ENCODE measurements around the gene CALHM5. TPM values are rescaled to one million over a fixed set of nuclear protein-coding genes. Genes with fewer than 3 reads are reported as not detected.

Gene CALHM5
- 1 to 10 TPM in 1 of 2 donors, under 1 TPM in 1; 0.32 to 1.8 TPM for total RNA-seq

GRCh38 chr6:116511424-116512110 lies at the start of gene CALHM5:
Gene CALHM5, plus strand, starts transcription at chr6:116511639. Its CDS starts 58 bp downstream, at chr6:116511697.
- no peaks in the 10 kb centered on the region for H3K36me3 ChIP-seq
- no peaks in the 10 kb centered on the region for H3K4me1 ChIP-seq (replicated peaks)
- H3K9me3 ChIP-seq = no peaks in the 10 kb centered on the region
- TF ChIP-seq CTCF (IDR thresholded peaks at IDR 0.05) (peak in 3 of 4 experiments; percentile 28 to 38 (median 36)), POLR2AphosphoS5 (IDR thresholded peaks at IDR 0.05) (no peak), POLR2A (IDR thresholded peaks at IDR 0.05) (no peak)
- H3K4me3 ChIP-seq = peak within 1 kb of the TSS; percentile 11 to 18
- 64% methylated on average over 10 of the region's 10 CpGs for WGBS
- no peak for DNase-seq (ENCODE audit: low spot score)
- intact Hi-C loops (cut with DNase I) = loop anchor here (5.0 to 10.0 kb wide), 2 partner anchors 53 to 234 kb away; partner anchors contain the start of gene TSPYL1
- peak within 1 kb of the TSS; percentile 51 to 67 for H3K27ac ChIP-seq
- no peaks in the 10 kb centered on the region for H3K27me3 ChIP-seq (replicated peaks; ENCODE audit: insufficient read depth)

DNA sequence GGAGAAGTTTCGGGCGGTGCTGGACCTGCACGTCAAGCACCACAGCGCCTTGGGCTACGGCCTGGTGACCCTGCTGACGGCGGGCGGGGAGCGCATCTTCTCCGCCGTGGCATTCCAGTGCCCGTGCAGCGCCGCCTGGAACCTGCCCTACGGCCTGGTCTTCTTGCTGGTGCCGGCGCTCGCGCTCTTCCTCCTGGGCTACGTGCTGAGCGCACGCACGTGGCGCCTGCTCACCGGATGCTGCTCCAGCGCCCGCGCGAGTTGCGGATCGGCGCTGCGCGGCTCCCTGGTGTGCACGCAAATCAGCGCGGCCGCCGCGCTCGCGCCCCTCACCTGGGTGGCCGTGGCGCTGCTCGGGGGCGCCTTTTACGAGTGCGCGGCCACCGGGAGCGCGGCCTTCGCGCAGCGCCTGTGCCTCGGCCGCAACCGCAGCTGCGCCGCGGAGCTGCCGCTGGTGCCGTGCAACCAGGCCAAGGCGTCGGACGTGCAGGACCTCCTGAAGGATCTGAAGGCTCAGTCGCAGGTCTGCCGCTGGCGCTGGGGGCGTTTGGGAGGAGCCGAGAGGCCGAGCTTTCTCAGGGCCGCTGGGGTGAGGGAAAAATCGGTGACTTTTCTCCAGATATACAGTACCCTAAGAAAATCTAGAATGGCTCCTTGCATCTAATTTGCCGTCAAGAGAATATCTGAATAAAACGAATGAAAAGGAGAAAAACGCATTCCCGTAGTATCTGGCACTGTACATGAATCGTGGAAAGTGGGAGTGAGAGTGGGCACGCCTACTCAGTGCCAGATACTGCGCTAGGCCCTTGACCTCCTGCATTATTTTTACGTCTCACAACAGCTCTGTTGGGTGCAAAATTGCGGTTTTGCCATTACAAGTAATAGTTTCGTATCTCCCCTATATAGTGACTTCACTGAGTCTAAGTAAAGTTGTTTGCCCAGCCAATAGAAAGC lies 49.2 kb upstream of the CALHM5 start:
- WGBS = 12% methylated on average over 84 of the region's 84 CpGs

GRCh38 chr6:116463301-116463700 lies 48.1 kb upstream of the CALHM5 start:
- intact Hi-C loops (cut with DNase I) = no loop called here
- TF ChIP-seq POLR2A (IDR thresholded peaks at IDR 0.05) (no peak), POLR2AphosphoS5 (IDR thresholded peaks at IDR 0.05) (no peak), CTCF (IDR thresholded peaks at IDR 0.05) (no peak)
- no peak overlapping the region for H3K4me3 ChIP-seq
- H3K9me3 ChIP-seq = no peaks in the 10 kb centered on the region
- H3K27ac ChIP-seq = no peak overlapping the region
- 92% methylated on average over 4 of the region's 4 CpGs for WGBS
- DNase-seq (ENCODE audit: low spot score) = no peak
- no peaks in the 10 kb centered on the region for H3K4me1 ChIP-seq (replicated peaks)
- no peaks in the 10 kb centered on the region for H3K27me3 ChIP-seq (replicated peaks; ENCODE audit: insufficient read depth)
- no peaks in the 10 kb centered on the region for H3K36me3 ChIP-seq

More for the DNA sequence above, 49.2 kb upstream of the CALHM5 start:
- H3K27ac ChIP-seq = no peak overlapping the region
- H3K4me1 ChIP-seq (replicated peaks) = no peaks in the 10 kb centered on the region
- no peaks in the 10 kb centered on the region for H3K27me3 ChIP-seq (replicated peaks; ENCODE audit: insufficient read depth)
- peak overlapping the region; percentile 24 to 26 for H3K4me3 ChIP-seq
- no peaks in the 10 kb centered on the region for H3K36me3 ChIP-seq
- intact Hi-C loops (cut with DNase I) = no loop called here
- no peak for TF ChIP-seq POLR2A (IDR thresholded peaks at IDR 0.05)
- no peak for TF ChIP-seq POLR2AphosphoS5 (IDR thresholded peaks at IDR 0.05)
- no peak for TF ChIP-seq CTCF (IDR thresholded peaks at IDR 0.05)
- no peak for DNase-seq (ENCODE audit: low spot score)
- no peaks in the 10 kb centered on the region for H3K9me3 ChIP-seq

DNA sequence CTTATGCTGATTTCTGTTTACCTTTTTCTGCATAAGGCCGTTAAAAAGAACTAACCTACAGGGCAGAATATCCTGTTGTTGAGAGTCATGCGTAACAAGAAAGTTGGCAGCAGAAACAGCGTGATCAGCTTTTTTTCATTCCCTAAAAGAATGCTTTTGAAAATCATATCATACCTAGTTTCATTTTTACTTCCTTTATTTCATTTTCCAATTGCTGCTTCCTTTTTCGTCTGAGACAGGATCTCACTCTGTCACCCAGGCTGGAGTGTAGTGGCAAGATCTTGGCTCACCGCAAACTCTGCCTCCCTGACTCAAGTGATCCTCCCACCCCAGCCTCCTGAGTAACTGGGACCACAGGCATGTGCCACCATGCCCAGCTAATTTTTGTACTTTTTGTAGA lies 46.2 kb upstream of the CALHM5 start:
- no peaks in the 10 kb centered on the region for H3K9me3 ChIP-seq
- H3K27ac ChIP-seq = no peak overlapping the region
- no peaks in the 10 kb centered on the region for H3K27me3 ChIP-seq (replicated peaks; ENCODE audit: insufficient read depth)
- H3K36me3 ChIP-seq = no peaks in the 10 kb centered on the region
- intact Hi-C loops (cut with DNase I) = no loop called here
- 76% methylated on average over 5 of the region's 5 CpGs for WGBS
- no peak for DNase-seq (ENCODE audit: low spot score)
- no peak for TF ChIP-seq POLR2AphosphoS5 (IDR thresholded peaks at IDR 0.05)
- H3K4me1 ChIP-seq (replicated peaks) = no peaks in the 10 kb centered on the region
- no peak overlapping the region for H3K4me3 ChIP-seq

- no peaks in the 10 kb centered on the region for H3K9me3 ChIP-seq
- H3K4me1 ChIP-seq (replicated peaks) = no peaks in the 10 kb centered on the region
- H3K27ac ChIP-seq = no peak overlapping the region
- intact Hi-C loops (cut with DNase I) = no loop called here
- TF ChIP-seq POLR2A (IDR thresholded peaks at IDR 0.05) = no peak
- no peak for TF ChIP-seq CTCF (IDR thresholded peaks at IDR 0.05)
- no peak for TF ChIP-seq POLR2AphosphoS5 (IDR thresholded peaks at IDR 0.05)
- 96% methylated on average over 1 of the region's 1 CpG for WGBS
- no peak for DNase-seq (ENCODE audit: low spot score)
- H3K27me3 ChIP-seq (replicated peaks; ENCODE audit: insufficient read depth) = no peaks in the 10 kb centered on the region
- H3K4me3 ChIP-seq = no peak overlapping the region
- no peaks in the 10 kb centered on the region for H3K36me3 ChIP-seq
Observed at GRCh38 chr6:116467096-116467495, 44.3 kb upstream of the CALHM5 start.
